CD4-positive, alpha-beta T cell treated with Interleukin-12 subunit alpha and Interleukin-12 subunit beta, for 1 hour (primary cell): ENCODE measurements around the gene LRATD1.
"Not testable (repeated sequence)": the region's sequence is repeated elsewhere in the genome, so short reads cannot be mapped to it uniquely, and the experiment has no call there.

Experiments used
- DNase-seq: peaks from one replicate; pipeline ENCODE4 v3.0.0-alpha.2; 2020

LRATD1 gene

GRCh38 chr2:14632133-14632936 lies at the start of gene LRATD1:
Gene LRATD1, plus strand, starts transcription at chr2:14632717. Its CDS starts 1,263 bp downstream, at chr2:14633980.
- DNase-seq, result no peak

- DNase-seq, result no peak
These were observed 49.5 kb upstream of the LRATD1 start for GRCh38 chr2:14583059-14583458.

GRCh38 chr2:14583802-14584201 lies 48.7 kb upstream of the LRATD1 start:
- no peak for DNase-seq

- no peak for DNase-seq
These were observed 45.4 kb upstream of the LRATD1 start for GRCh38 chr2:14587119-14587518.

GRCh38 chr2:14601156-14601770 lies 31.3 kb upstream of the LRATD1 start:
- DNase-seq, result no peak

GRCh38 chr2:14602309-14602708 lies 30.2 kb upstream of the LRATD1 start:
- no peak for DNase-seq

GRCh38 chr2:14603676-14604075 lies 28.8 kb upstream of the LRATD1 start:
- no peak for DNase-seq

- no peak for DNase-seq
These were observed 24.3 kb upstream of the LRATD1 start for GRCh38 chr2:14608245-14608644.

- no peak for DNase-seq
These were observed 18.5 kb upstream of the LRATD1 start for GRCh38 chr2:14614017-14614416.

- no peak for DNase-seq
These were observed 17.4 kb upstream of the LRATD1 start for GRCh38 chr2:14615121-14615520.

- no peak for DNase-seq
These were observed 16.8 kb upstream of the LRATD1 start for GRCh38 chr2:14615760-14616159.

- DNase-seq, result no peak
These were observed 16.2 kb upstream of the LRATD1 start for GRCh38 chr2:14616342-14616741.

- DNase-seq, result no peak
These were observed 15.6 kb upstream of the LRATD1 start for GRCh38 chr2:14616950-14617349.

GRCh38 chr2:14619441-14619840 lies 13.1 kb upstream of the LRATD1 start:
- no peak for DNase-seq

- DNase-seq, result no peak
These were observed 11.4 kb upstream of the LRATD1 start for GRCh38 chr2:14621114-14621513.

- no peak for DNase-seq
These were observed 10.5 kb upstream of the LRATD1 start for GRCh38 chr2:14621906-14622549.

GRCh38 chr2:14622550-14622939 lies 10.0 kb upstream of the LRATD1 start:
- not testable (repeated sequence) for DNase-seq

- DNase-seq, result no peak
These were observed 9.3 kb upstream of the LRATD1 start for GRCh38 chr2:14623237-14623636.

- no peak for DNase-seq
These were observed 5.6 kb upstream of the LRATD1 start for GRCh38 chr2:14626873-14627272.

GRCh38 chr2:14628901-14629300 lies 3.6 kb upstream of the LRATD1 start:
- DNase-seq, result no peak

GRCh38 chr2:14631406-14632040 lies 994 bp upstream of the LRATD1 start:
- DNase-seq, result no peak

GRCh38 chr2:14633061-14633460 lies 544 bp downstream of the LRATD1 start:
- no peak for DNase-seq

- no peak for DNase-seq
These were observed 1.1 kb downstream of the LRATD1 start for GRCh38 chr2:14633461-14634181.
